ENCODE data around the gene HP1BP3.

DNA sequence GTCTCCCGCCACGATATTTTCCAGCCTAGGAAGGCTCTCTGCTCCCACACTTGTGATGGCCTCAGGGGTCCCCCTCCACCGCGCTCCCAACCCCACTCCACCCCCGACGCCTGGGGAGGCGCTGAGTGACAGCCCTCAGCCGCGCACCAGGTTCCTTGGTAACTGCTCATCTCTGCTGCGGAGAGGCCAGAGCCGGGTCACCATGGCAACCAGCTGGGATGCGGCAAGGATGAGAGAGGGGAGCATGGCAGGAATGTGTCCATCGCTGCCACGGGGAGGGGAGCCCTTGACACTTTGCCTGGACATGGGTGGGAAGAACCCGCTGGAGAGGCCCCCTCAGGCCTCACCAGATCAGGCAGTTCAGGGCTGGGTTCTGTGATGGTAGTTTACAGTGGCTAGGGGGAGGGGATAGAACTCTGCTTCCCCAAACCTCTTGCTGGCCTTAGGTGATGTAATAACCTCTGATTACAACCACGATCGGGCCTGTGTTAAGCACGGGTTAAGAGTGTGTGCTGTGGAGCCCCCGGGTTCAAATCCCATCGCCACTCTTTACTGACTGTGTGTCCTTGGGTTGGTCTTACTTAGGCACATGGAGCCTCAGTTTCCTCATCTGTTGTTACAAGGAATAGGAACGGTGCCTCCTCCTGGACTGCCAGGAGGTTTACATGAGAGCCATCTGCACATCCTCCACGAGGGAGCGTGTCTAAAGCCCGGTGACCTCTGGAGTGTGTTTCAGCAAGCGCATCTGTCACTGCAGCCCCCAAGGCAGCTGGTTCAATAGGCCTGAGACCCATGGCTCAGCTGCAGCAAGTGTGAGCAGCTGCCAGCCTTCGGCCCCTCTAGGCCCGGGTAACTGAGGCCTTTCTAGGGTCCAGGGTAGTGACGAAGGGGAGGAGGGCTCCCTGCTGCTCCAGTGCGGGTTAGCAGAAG, 75.6 kb downstream of the HP1BP3 start:
- TF ChIP-seq POLR2AphosphoS5 (IDR thresholded peaks at IDR 0.05) = no peak
- no peak for TF ChIP-seq POLR2A (IDR thresholded peaks at IDR 0.05)
